H1 (cell line): ENCODE data around the gene FIS1. TPM values are rescaled to one million over a fixed set of nuclear protein-coding genes. Genes with fewer than 3 reads are reported as not detected.
"Not testable (repeated sequence)": the region's sequence is repeated elsewhere in the genome, so short reads cannot be mapped to it uniquely, and the experiment has no call there.

Source experiments
- CTCF ChIA-PET: fragments of 300-600 bp; sonication (Branson Sonifier 250); formaldehyde crosslinking; loops from one replicate; lab custom pipeline; 2021; ENCODE audit not compliant: partially characterized antibody; lab: Charles Lee
- POLR2A ChIA-PET: fragments of 300-600 bp; sonication (Branson Sonifier 250); formaldehyde crosslinking; loops from one replicate; lab custom pipeline; 2021; ENCODE audit warnings: inconsistent platforms; ENCODE audit not compliant: partially characterized antibody; lab: Charles Lee
- DNase-seq, 2 experiments: peaks; one replicate each; pipeline versions ENCODE4 v3.0.0 to v3.0.0-alpha.2; 2010 to 2022; ENCODE audit warnings: low spot score in 2 of 2, low read depth in 1 of 2, mixed read lengths in 1 of 2
- FAIRE-seq: peaks from 2 replicates; lab custom pipeline; 2011; peaks lifted over from hg19 to GRCh38; lab: Jason Lieb, UNC
- H2AFZ ChIP-seq: 2 replicates; pipeline ENCODE4 v1.8.1; 2012; ENCODE audit warnings: low read length, inconsistent platforms
- H2AK5ac ChIP-seq: 2 replicates; pipeline ENCODE4 v1.6.1; 2013; ENCODE audit warnings: low read depth, low read length
- H2BK120ac ChIP-seq: replicated peaks from 2 replicates; pipeline ENCODE3; 2013; ENCODE audit warnings: low read depth, low read length, inconsistent platforms
- H2BK12ac ChIP-seq: 2 replicates; pipeline ENCODE4 v1.6.1; 2013; ENCODE audit warnings: low read depth, low read length
- H2BK15ac ChIP-seq: 2 replicates; pipeline ENCODE4 v1.6.1; 2013; ENCODE audit warnings: low read length
- H2BK20ac ChIP-seq: 2 replicates; pipeline ENCODE4 v1.6.1; 2013; ENCODE audit warnings: low read length
- H2BK5ac ChIP-seq: 2 replicates; pipeline ENCODE4 v1.6.1; 2013; ENCODE audit warnings: low read depth, low read length
- H3K14ac ChIP-seq: 2 replicates; pipeline ENCODE4 v1.6.1; 2013; ENCODE audit warnings: inconsistent platforms; ENCODE audit not compliant: insufficient read length
- H3K18ac ChIP-seq: 2 replicates; pipeline ENCODE4 v1.6.1; 2013; ENCODE audit warnings: low read length; ENCODE audit errors: extremely low read depth
- H3K23ac ChIP-seq: 2 replicates; pipeline ENCODE4 v1.6.1; 2013; ENCODE audit warnings: inconsistent platforms; ENCODE audit not compliant: insufficient read length
- H3K23me2 ChIP-seq: 2 replicates; pipeline ENCODE4 v1.6.1; 2013; ENCODE audit warnings: low read depth, low read length
- H3K27ac ChIP-seq: 2 replicates; pipeline ENCODE4 v1.6.1; 2011; ENCODE audit warnings: low read depth, low read length, inconsistent platforms
- H3K27me3 ChIP-seq, 4 experiments: replicated peaks in 1 of 4; 1 replicate in 1 of 4; 2 replicates in 3 of 4; pipeline versions ENCODE4 v1.6.1 to v1.8.1; 2011 to 2013; ENCODE audit warnings: low read length in 3 of 4, mild to moderate bottlenecking in 3 of 4, inconsistent platforms in 2 of 4, mixed read lengths in 2 of 4, moderate library complexity in 1 of 4; ENCODE audit not compliant: control insufficient read depth in 3 of 4, insufficient read depth in 3 of 4; ENCODE audit errors: extremely low read depth in 1 of 4
- H3K36me3 ChIP-seq, 4 experiments: 2 replicates each; pipeline versions ENCODE4 v1.6.1 to v1.8.1; 2011 to 2013; ENCODE audit warnings: mild to moderate bottlenecking in 4 of 4, low read length in 3 of 4, moderate library complexity in 2 of 4, control low read depth in 1 of 4, inconsistent platforms in 1 of 4; ENCODE audit not compliant: insufficient read depth in 4 of 4, control insufficient read depth in 2 of 4
- H3K4ac ChIP-seq: replicated peaks from 2 replicates; pipeline ENCODE3; 2013; ENCODE audit warnings: low read length, low read depth, mixed read lengths, inconsistent platforms; ENCODE audit not compliant: insufficient read length
- H3K4me1 ChIP-seq, 4 experiments: replicated peaks in 1 of 4; 1 replicate in 1 of 4; 2 replicates in 3 of 4; pipeline versions ENCODE4 v1.6.1 to v1.8.1; 2011 to 2013; ENCODE audit warnings: low read length in 3 of 4, inconsistent platforms in 2 of 4, mixed read lengths in 1 of 4; ENCODE audit not compliant: insufficient read depth in 4 of 4, control insufficient read depth in 3 of 4
- H3K4me2 ChIP-seq, 2 experiments: 2 replicates each; pipeline versions ENCODE4 v1.6.1 to v1.8.1; 2011 to 2013; ENCODE audit warnings: low read depth in 2 of 2, low read length in 2 of 2, control low read depth in 1 of 2, inconsistent platforms in 1 of 2, mild to moderate bottlenecking in 1 of 2; ENCODE audit not compliant: insufficient read depth in 1 of 2
- H3K4me3 ChIP-seq, 4 experiments: fragments of 200-600, 300-600 bp in 1 of 4; sonication (generic), shearing (Covaris generic), sonication (Bioruptor Twin) in 1 of 4; 2 replicates each; pipeline versions ENCODE4 v1.5.1 to v1.8.1; 2011 to 2016; ENCODE audit warnings: low read length in 4 of 4, low read depth in 3 of 4, control low read depth in 2 of 4, inconsistent platforms in 2 of 4, mild to moderate bottlenecking in 2 of 4, mixed read lengths in 1 of 4, moderate library complexity in 1 of 4; ENCODE audit not compliant: insufficient read depth in 2 of 4; ENCODE audit errors: extremely low read depth in 1 of 4
- H3K56ac ChIP-seq: replicated peaks from 2 replicates; pipeline ENCODE3; 2013; ENCODE audit warnings: low read depth, mild to moderate bottlenecking, mixed read lengths, low read length, inconsistent platforms; ENCODE audit not compliant: insufficient read length
- H3K79me1 ChIP-seq: 2 replicates; pipeline ENCODE4 v1.6.1; 2013; ENCODE audit warnings: low read depth, low read length, control low read depth
- H3K79me2 ChIP-seq, 2 experiments: 2 replicates each; pipeline versions ENCODE4 v1.6.1 to v1.8.1; 2012 to 2013; ENCODE audit warnings: low read length in 2 of 2, mild to moderate bottlenecking in 2 of 2, inconsistent platforms in 1 of 2; ENCODE audit not compliant: insufficient read depth in 2 of 2, control insufficient read depth in 1 of 2
- H3K9ac ChIP-seq, 4 experiments: replicated peaks in 1 of 4; 1 replicate in 1 of 4; 2 replicates in 3 of 4; pipeline versions ENCODE4 v1.6.1 to v1.8.1; 2011 to 2013; ENCODE audit warnings: low read depth in 3 of 4, low read length in 3 of 4, control low read depth in 2 of 4, mild to moderate bottlenecking in 2 of 4, moderate library complexity in 2 of 4, inconsistent platforms in 1 of 4; ENCODE audit errors: extremely low read depth in 1 of 4
- H3K9me3 ChIP-seq, 2 experiments: 2 replicates each; pipeline versions ENCODE4 v1.6.1 to v1.8.1; 2012 to 2013; ENCODE audit warnings: mild to moderate bottlenecking in 2 of 2, moderate library complexity in 2 of 2, control low read depth in 1 of 2, inconsistent platforms in 1 of 2, low read depth in 1 of 2, low read length in 1 of 2, mixed read lengths in 1 of 2; ENCODE audit not compliant: insufficient read depth in 2 of 2
- H4K20me1 ChIP-seq, 2 experiments: replicated peaks in 1 of 2; 2 replicates each; pipeline versions ENCODE3 to v1.8.1; 2011 to 2013; ENCODE audit warnings: inconsistent platforms in 2 of 2, low read length in 2 of 2, mild to moderate bottlenecking in 1 of 2; ENCODE audit not compliant: insufficient read depth in 2 of 2, control insufficient read depth in 1 of 2
- H4K5ac ChIP-seq: 2 replicates; pipeline ENCODE4 v1.6.1; 2013; ENCODE audit warnings: low read length, low read depth, mixed read lengths, inconsistent platforms; ENCODE audit not compliant: insufficient read length
- H4K8ac ChIP-seq: 2 replicates; pipeline ENCODE4 v1.8.0; 2013; ENCODE audit warnings: mild to moderate bottlenecking, moderate library complexity, low read length, inconsistent platforms; ENCODE audit not compliant: insufficient read depth; ENCODE audit errors: extremely low read depth
- H4K91ac ChIP-seq: replicated peaks from 2 replicates; pipeline ENCODE3; 2013; ENCODE audit warnings: low read length, mixed read lengths, inconsistent platforms; ENCODE audit not compliant: insufficient read length
- CHD2 ChIP-seq: IDR thresholded peaks from 2 replicates; pipeline ENCODE4 v1.6.1; 2012; ENCODE audit warnings: low read length, improper control_type of control experiment
- GABPA ChIP-seq: IDR thresholded peaks from 2 replicates; pipeline ENCODE4 v1.6.1; 2011; ENCODE audit warnings: mild to moderate bottlenecking, low read length, moderate library complexity, borderline replicate concordance; ENCODE audit not compliant: insufficient read depth
- WGBS, 2 experiments: shearing (Covaris generic) in 1 of 2; methylation state at CpG; one replicate each; pipeline versions ENCODE4 v1.1.6 to v1.1.7; 2013 to 2015; ENCODE audit warnings: low lambda C conversion rate in 2 of 2, mixed read lengths in 2 of 2, inconsistent platforms in 1 of 2, low coverage in 1 of 2, missing lambda C conversion rate in 1 of 2; ENCODE audit not compliant: insufficient replicate concordance in 2 of 2, insufficient coverage in 1 of 2, insufficient read length in 1 of 2; ENCODE audit errors: extremely low coverage in 1 of 2, missing lambda C conversion rate in 1 of 2; 5-methylcytosine and 5-hydroxymethylcytosine counted together
- polyA plus RNA-seq, 7 experiments: library from polyadenylated mRNA; depleted of rRNA in 3 of 7; stranded (reverse) in 5 of 7; unstranded in 2 of 7; fragments of >200 nt in 5 of 7; fragments of 200-250 nt in 2 of 7; gene quantifications; 1 replicate in 5 of 7; 2 replicates in 1 of 7; 4 replicates in 1 of 7; pipeline versions ENCODE4 v1.2.1 to v1.2.3, GENCODE V29; 2011 to 2013; ENCODE audit warnings: missing spikeins in 2 of 7, mixed read lengths in 2 of 7
- total RNA-seq: library from RNA; stranded (reverse); fragmentation: NEBNext Ultra II Directional; extraction: Animal tissue kit (Norgen Biotek cat#: 25700); gene quantifications from 2 replicates; pipeline ENCODE4 v1.2.1, GENCODE V29; 2021
- TF ChIP-seq, protein P1 (sequence below): IDR thresholded peaks from 2 replicates; pipeline ENCODE4 v1.6.1; 2012; ENCODE audit warnings: inconsistent platforms

Gene FIS1
- total and polyA plus RNA-seq, 2 of the 8 experiments (the other 6 are each of a cell fraction or from before 2014, with no cell fraction given) = 128 to 195 TPM

DNA sequence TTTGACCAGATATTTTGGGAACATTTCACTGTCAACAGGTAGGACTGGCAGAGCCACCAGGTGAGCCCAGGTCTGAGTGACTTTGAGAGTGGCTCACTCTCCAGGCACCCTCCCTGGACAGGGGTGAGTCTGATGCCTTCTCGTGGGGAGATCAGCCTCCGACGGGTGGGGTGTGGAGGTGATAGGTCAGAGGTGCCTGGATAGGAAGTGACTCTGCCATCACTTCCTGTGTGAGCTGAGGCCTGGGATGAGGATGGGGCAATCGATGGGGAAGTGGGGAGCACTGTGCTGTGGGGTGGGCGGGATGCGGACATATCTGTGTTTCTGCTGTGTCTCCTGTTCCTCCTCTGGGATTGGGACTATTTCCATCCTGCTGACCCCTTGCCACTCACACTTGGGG is 42.2 kb upstream of the FIS1 start (continued):
- no peak for TF ChIP-seq GABPA
- no peak for TF ChIP-seq CHD2
- TF ChIP-seq, protein P1, sequence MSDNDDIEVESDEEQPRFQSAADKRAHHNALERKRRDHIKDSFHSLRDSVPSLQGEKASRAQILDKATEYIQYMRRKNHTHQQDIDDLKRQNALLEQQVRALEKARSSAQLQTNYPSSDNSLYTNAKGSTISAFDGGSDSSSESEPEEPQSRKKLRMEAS = no peak
- TF ChIP-seq, all 59 proteins: peak for 0

DNA sequence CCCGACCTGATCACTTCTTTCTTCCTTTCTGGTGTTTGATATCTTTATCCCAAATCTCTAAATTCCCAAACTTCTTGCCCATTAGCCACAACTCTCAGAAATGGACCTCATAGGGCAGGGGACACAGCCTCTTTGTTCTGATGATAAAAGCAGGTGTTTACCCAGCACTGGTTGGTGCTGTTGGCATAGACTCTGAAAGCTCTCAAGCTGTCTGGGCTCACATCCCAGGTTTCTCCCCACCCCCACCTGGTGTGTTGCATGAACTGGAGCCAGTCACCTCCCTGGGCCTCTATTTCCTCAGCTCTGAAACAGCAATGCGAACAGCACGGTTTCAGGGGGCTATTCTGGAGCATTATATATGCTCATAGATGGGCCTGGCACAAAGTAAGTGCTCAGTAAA is 41.0 kb upstream of the FIS1 start:
- not testable (repeated sequence) for H3K56ac ChIP-seq, H2BK15ac ChIP-seq, H3K14ac ChIP-seq, H3K4me2 ChIP-seq, H4K20me1 ChIP-seq, H3K79me1 ChIP-seq, H3K23me2 ChIP-seq, H3K9ac ChIP-seq, H2AFZ ChIP-seq, H3K23ac ChIP-seq, H3K27ac ChIP-seq, H2BK5ac ChIP-seq, H3K27me3 ChIP-seq, H2AK5ac ChIP-seq, H2BK120ac ChIP-seq, H2BK20ac ChIP-seq, H3K18ac ChIP-seq, H4K5ac ChIP-seq, H4K8ac ChIP-seq, H2BK12ac ChIP-seq, DNase-seq, H3K4me3 ChIP-seq, H3K9me3 ChIP-seq, H3K4ac ChIP-seq, FAIRE-seq, H4K91ac ChIP-seq
- CTCF ChIA-PET = interaction anchor here (0.7 to 1.6 kb wide), 3 partner anchors 9 to 160 kb away, joined by 3 read pairs; no protein-coding TSS in a partner anchor
- WGBS, 2 experiments = 95% methylated on average over 3 of the region's 3 CpGs; no CpG with 5 or more reads in 1 of the 2 experiments
- H3K79me2 ChIP-seq = peaks cover 0 to 19% of the 10 kb centered on the region in 2 experiments; a peak in 2 of 4 replicates
- peaks cover 0 to 18% (median 5%) of the 10 kb centered on the region in 4 experiments; a peak in 6 of 7 replicates for H3K4me1 ChIP-seq
- H3K36me3 ChIP-seq = peaks cover 0 to 13% (median 9%) of the 10 kb centered on the region in 4 experiments; a peak in 4 of 8 replicates
- POLR2A ChIA-PET = interaction anchor here (1.1 to 1.5 kb wide), 3 partner anchors 9 to 12 kb away, joined by 3 to 8 read pairs (median 3); no protein-coding TSS in a partner anchor
